ENCODE measurements around the gene TTF2. TPM values are rescaled to one million over a fixed set of nuclear protein-coding genes. Genes with fewer than 3 reads are reported as not detected.

The TTF2 gene
- total and polyA plus RNA-seq, 2 experiments from 2014 or later, result 13.5 to 28.3 TPM

DNA sequence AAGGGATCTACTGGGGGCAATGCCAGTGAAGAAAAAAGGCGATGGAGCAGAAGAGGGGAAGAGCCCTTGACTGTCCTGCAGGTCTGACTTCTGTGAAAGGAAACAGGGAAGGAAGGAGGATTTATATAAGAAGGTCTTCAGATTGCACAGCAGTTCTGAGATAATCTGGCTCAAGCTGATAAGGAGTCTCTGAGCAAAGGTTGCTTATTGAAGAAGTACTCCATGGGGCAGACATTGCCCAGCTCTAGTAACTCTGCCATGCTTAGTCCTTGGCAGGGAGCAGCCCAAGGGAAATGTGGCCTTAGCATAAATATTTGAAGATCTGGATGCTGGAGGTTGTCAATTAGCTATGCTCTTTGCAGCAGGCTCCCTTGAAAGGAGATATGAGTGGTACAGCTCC is 15.9 kb upstream of the TTF2 start:
- H3K27ac ChIP-seq, result no peak overlapping the region
- no peaks in the 10 kb centered on the region for H3K9me3 ChIP-seq (ENCODE audit: low read depth)
- no peaks in the 10 kb centered on the region for H3K4me1 ChIP-seq (ENCODE audit: low read depth)
- no peaks in the 10 kb centered on the region for H3K27me3 ChIP-seq
- TF ChIP-seq, protein P1, sequence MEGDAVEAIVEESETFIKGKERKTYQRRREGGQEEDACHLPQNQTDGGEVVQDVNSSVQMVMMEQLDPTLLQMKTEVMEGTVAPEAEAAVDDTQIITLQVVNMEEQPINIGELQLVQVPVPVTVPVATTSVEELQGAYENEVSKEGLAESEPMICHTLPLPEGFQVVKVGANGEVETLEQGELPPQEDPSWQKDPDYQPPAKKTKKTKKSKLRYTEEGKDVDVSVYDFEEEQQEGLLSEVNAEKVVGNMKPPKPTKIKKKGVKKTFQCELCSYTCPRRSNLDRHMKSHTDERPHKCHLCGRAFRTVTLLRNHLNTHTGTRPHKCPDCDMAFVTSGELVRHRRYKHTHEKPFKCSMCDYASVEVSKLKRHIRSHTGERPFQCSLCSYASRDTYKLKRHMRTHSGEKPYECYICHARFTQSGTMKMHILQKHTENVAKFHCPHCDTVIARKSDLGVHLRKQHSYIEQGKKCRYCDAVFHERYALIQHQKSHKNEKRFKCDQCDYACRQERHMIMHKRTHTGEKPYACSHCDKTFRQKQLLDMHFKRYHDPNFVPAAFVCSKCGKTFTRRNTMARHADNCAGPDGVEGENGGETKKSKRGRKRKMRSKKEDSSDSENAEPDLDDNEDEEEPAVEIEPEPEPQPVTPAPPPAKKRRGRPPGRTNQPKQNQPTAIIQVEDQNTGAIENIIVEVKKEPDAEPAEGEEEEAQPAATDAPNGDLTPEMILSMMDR (IDR thresholded peaks at IDR 0.05; ENCODE audit: low read depth, low read length), result no peak
- H3K36me3 ChIP-seq, result no peaks in the 10 kb centered on the region
- no peak overlapping the region for H3K4me3 ChIP-seq
- no peak for DNase-seq (ENCODE audit: low read depth in 1 of 2, low spot score in 1 of 2)

DNA sequence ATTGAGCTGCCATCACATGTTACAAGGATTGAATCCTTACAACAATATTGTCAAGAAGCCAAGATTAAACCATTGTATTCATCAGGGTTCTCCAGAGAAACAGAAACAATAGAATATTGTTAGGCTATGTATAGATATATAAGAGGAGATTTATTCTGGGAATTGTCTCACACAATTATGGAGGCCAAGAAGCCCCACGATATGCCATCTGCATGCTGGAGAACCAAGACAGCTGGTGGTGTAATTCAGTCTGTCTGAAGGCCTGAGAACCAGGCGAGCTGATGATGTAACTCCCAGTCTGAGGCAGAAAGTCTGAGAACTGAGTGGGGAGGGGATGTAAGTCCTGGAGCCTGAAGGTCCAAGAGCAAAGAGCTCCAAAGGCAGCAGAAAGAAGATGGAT is 14.5 kb upstream of the TTF2 start:
- Histone ChIP-seq H3K27ac (no peak overlapping the region), H3K27me3 (no peaks in the 10 kb centered on the region), H3K9me3 (ENCODE audit: low read depth) (no peaks in the 10 kb centered on the region), H3K4me3 (no peak overlapping the region), H3K4me1 (ENCODE audit: low read depth) (no peaks in the 10 kb centered on the region), H3K36me3 (no peaks in the 10 kb centered on the region)
- TF ChIP-seq, protein P1 (IDR thresholded peaks at IDR 0.05; ENCODE audit: low read depth, low read length), result no peak
- DNase-seq (ENCODE audit: low read depth in 1 of 2, low spot score in 1 of 2), result peak in 1 of 2 donors; percentile 66

DNA sequence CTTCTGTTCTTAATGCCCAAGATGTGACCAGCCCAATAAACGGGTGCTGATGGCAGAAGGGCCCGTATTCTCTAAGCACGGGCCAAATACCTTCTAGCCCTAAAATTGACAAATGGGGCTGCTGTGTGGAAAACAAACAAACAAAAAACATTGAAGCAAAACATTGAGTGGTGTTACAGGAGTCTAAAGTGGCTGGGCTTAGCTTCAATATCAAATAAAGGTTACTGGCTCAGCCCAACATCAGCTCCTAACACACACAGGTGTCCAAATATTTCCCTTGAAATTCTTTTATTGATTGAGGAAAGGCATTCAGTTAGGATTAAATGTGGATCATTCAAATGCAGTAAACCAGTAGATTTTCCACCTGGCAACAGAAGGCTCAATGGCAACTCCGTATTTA is 13.3 kb upstream of the TTF2 start:
- H3K27me3 ChIP-seq, result no peaks in the 10 kb centered on the region
- TF ChIP-seq, protein P1 (IDR thresholded peaks at IDR 0.05; ENCODE audit: low read depth, low read length), result no peak
- H3K4me1 ChIP-seq (ENCODE audit: low read depth), result no peaks in the 10 kb centered on the region
- H3K9me3 ChIP-seq (ENCODE audit: low read depth), result no peaks in the 10 kb centered on the region
- no peak for DNase-seq (ENCODE audit: low read depth in 1 of 2, low spot score in 1 of 2)
- no peak overlapping the region for H3K4me3 ChIP-seq
- H3K36me3 ChIP-seq, result no peaks in the 10 kb centered on the region
- H3K27ac ChIP-seq, result no peak overlapping the region

DNA sequence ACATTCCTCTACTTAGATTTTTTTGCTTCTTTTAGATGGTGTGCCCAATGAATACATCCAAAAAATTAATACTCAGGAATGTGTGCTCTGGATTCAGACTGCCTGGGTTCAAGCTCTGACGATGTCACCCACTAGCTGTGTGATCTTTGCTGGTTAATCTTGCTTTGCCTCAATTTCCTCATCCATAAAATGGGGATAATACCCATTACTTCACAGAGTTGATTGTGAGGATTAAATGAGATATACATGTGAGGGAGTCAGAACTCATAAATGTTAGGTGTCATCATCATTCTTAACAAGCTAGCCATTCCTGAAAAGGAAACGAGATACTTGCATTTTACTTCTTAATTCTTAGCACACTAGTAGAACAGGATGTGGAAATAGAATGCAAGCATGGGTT is 12.9 kb upstream of the TTF2 start:
- Histone ChIP-seq H3K36me3 (no peaks in the 10 kb centered on the region), H3K4me1 (ENCODE audit: low read depth) (no peaks in the 10 kb centered on the region), H3K9me3 (ENCODE audit: low read depth) (no peaks in the 10 kb centered on the region), H3K27ac (no peak overlapping the region), H3K4me3 (no peak overlapping the region), H3K27me3 (no peaks in the 10 kb centered on the region)
- TF ChIP-seq, protein P1 (IDR thresholded peaks at IDR 0.05; ENCODE audit: low read depth, low read length), result no peak
- no peak for DNase-seq (ENCODE audit: low read depth in 1 of 2, low spot score in 1 of 2)

DNA sequence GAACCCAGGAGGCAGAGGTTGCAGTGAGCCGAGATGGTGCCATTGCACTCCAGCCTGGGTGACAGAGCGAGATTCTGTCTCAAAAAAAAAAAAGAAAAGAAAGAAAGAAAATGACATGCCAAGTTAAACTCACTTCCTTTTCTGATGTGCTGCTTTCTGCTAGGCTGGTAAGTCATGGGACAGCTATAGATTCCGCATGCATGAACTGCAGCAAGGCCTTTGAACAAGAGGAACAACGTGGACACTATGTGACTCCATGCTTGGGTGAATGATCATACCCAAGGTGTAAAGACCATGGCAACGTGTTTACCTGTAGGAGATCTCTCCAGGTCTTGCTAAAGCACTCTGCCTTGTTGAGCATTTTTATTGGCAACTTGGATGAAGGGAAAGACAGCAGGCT is 10.3 kb upstream of the TTF2 start:
- no peaks in the 10 kb centered on the region for H3K36me3 ChIP-seq
- DNase-seq (ENCODE audit: low read depth in 1 of 2, low spot score in 1 of 2), result no peak
- no peaks in the 10 kb centered on the region for H3K4me1 ChIP-seq (ENCODE audit: low read depth)
- H3K4me3 ChIP-seq, result no peak overlapping the region
- no peak overlapping the region for H3K27ac ChIP-seq
- TF ChIP-seq, protein P1 (IDR thresholded peaks at IDR 0.05; ENCODE audit: low read depth, low read length), result no peak
- no peaks in the 10 kb centered on the region for H3K9me3 ChIP-seq (ENCODE audit: low read depth)
- H3K27me3 ChIP-seq, result no peaks in the 10 kb centered on the region
